Measurements from ENCODE around the gene RBMS1. TPM values are rescaled to one million over a fixed set of nuclear protein-coding genes. Genes with fewer than 3 reads are reported as not detected.
"Not testable (repeated sequence)": the region's sequence is repeated elsewhere in the genome, so short reads cannot be mapped to it uniquely, and the experiment has no call there.

RBMS1 gene
- total RNA-seq, 1 donor from 2014 or later: 73.7 TPM

DNA sequence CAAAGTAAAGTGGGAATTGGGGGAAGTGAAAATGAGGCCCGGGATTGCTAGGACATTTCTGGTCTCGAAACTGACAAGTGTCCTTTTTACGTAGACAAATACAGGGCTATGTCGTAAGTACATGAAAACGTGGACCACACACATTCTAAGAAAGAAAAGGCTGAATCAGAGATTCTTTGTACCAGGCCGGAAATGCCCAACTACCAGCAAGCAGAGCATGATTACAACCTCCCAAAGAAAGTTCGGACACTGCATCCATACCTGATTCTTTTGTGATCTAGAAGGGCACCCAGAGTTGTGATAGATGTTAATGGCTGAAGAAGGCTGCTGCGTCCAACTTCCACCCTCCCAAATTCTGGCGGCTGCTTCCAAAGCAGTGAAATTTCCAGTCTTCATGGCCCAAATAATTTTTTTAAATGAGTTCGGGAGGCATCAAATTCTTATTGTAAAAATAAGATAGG is 1.7 kb downstream of the RBMS1 start:
- H3K4me1 Mint-ChIP-seq (ENCODE audit: unreplicated experiment): peaks cover 25% of the 10 kb centered on the region
- TF ChIP-seq, protein P1, sequence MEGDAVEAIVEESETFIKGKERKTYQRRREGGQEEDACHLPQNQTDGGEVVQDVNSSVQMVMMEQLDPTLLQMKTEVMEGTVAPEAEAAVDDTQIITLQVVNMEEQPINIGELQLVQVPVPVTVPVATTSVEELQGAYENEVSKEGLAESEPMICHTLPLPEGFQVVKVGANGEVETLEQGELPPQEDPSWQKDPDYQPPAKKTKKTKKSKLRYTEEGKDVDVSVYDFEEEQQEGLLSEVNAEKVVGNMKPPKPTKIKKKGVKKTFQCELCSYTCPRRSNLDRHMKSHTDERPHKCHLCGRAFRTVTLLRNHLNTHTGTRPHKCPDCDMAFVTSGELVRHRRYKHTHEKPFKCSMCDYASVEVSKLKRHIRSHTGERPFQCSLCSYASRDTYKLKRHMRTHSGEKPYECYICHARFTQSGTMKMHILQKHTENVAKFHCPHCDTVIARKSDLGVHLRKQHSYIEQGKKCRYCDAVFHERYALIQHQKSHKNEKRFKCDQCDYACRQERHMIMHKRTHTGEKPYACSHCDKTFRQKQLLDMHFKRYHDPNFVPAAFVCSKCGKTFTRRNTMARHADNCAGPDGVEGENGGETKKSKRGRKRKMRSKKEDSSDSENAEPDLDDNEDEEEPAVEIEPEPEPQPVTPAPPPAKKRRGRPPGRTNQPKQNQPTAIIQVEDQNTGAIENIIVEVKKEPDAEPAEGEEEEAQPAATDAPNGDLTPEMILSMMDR (conservative IDR thresholded peaks at IDR 0.05): no peak
- no peaks in the 10 kb centered on the region for H3K27me3 Mint-ChIP-seq
- H3K4me3 Mint-ChIP-seq: peak overlapping the region; percentile 92
- H3K27ac Mint-ChIP-seq: peak overlapping the region; percentile 88
- no peak for DNase-seq (ENCODE audit: extremely low spot score, unreplicated experiment)
- H3K36me3 Mint-ChIP-seq: peaks cover 3% of the 10 kb centered on the region
- H3K9me3 Mint-ChIP-seq: no peaks in the 10 kb centered on the region

DNA sequence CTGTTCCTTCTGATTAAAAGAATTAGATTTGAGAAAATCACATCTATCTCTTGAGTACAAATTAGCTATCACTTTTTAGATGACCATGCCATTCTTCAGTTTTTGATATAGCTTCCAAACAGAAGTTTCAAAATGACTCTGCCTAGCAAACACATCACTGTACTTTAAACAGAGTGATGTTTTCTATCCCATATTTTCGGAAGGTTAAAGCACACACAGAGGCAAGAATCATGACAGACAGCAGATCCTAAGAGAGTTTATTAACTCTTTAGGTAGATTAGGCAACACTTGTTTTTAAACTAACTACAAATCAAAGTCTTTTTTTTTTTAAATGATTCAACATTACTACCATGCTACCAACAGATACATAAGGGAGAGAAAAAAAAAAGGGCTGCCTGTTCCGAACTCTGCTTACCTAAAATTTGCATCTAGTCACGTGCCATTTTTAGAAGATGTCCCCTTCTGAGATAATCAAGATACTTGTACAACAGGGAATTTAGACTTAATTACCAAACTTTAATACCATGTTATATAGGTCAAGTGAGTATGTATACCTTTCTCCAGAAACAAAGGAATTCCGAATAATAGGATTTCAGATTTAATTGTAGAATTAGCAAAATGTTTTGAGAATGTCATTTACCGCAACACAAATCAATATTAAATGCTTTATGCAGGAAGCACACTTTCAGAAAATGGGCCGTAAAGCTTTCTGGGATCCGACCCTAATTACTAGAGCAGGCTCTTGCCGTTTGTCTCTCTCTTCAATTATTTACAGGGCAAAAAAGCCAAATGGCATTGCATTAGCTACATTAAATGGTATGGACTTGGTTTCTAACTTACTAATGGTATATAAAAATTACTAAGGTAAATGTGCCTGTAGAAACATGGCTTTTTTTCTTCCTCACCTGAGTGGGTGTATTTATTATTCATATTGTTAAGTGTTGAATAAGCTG is 2.6 kb downstream of the RBMS1 start:
- H3K4me3 Mint-ChIP-seq: peak overlapping the region; percentile 92
- H3K27me3 Mint-ChIP-seq: no peaks in the 10 kb centered on the region
- no peak for DNase-seq (ENCODE audit: extremely low spot score, unreplicated experiment)
- no peaks in the 10 kb centered on the region for H3K9me3 Mint-ChIP-seq
- TF ChIP-seq, protein P1 (conservative IDR thresholded peaks at IDR 0.05): no peak
- peaks cover 3% of the 10 kb centered on the region for H3K36me3 Mint-ChIP-seq
- peaks cover 25% of the 10 kb centered on the region for H3K4me1 Mint-ChIP-seq (ENCODE audit: unreplicated experiment)
- peak overlapping the region; percentile 88 for H3K27ac Mint-ChIP-seq

DNA sequence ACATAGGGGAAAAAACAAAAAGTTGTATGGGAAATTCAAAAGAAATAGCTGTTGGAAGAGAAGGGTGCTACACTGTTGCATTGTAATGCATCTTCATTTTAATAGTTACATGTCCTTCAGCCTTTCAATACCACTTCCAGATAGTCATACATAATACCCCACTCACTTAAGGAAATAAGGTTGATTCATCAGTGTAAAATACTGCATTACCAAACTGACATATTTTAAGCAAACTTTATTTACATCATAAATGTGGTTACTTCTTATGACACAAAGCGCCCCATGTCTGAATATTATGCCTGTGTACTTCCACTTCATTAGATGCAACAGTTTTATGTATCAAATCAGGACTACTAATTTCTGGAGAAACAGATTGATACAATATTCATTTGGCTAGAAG is 4.5 kb downstream of the RBMS1 start:
- Mint-ChIP-seq H3K4me3 (no peak overlapping the region), H3K27me3 (no peaks in the 10 kb centered on the region), H3K27ac (no peak overlapping the region), H3K4me1 (ENCODE audit: unreplicated experiment) (peaks cover 25% of the 10 kb centered on the region), H3K36me3 (peaks cover 3% of the 10 kb centered on the region), H3K9me3 (no peaks in the 10 kb centered on the region)
- TF ChIP-seq, protein P1 (conservative IDR thresholded peaks at IDR 0.05): no peak
- no peak for DNase-seq (ENCODE audit: extremely low spot score, unreplicated experiment)

DNA sequence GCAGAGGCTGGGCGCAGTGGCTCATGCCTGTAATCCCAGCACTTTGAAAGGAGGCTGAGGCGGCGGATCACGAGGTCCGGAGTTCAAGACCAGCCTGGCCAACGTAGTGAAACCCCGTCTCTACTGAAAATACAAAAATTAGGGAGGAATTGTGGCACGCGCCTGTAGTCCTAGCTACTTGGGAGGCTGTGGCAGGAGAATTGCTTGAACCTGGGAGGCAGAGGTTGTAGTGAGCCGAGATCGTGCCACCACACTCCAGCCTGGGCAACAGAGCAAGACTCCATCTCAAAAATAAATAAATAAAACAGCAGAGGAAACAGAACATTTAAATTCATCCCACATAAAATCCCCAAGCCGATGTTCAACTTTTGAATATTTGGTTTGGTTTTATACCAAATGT is 5.3 kb downstream of the RBMS1 start:
- peaks cover 29% of the 10 kb centered on the region for H3K4me1 Mint-ChIP-seq (ENCODE audit: unreplicated experiment)

DNA sequence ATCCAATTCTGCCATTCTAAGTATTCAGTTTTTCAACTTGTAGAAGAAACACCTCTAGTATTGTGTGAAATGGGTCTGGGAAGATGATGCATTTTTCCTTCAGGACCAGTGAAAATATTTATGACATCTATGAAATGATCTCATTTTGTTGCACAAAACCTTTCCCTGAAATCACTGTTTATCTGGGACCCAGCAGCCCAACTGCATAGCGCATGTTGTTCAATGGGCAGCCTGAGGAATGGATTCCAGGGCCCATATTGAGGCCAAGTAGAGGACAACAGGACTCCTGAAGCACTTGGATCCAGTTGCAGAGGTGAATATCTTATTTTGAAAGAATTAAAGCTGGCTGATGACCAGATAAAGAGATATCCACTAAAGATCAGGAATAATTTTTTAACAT is 7.3 kb downstream of the RBMS1 start:
- Mint-ChIP-seq H3K9me3 (no peaks in the 10 kb centered on the region), H3K4me1 (ENCODE audit: unreplicated experiment) (peaks cover 26% of the 10 kb centered on the region), H3K36me3 (peaks cover 7% of the 10 kb centered on the region), H3K4me3 (no peak overlapping the region), H3K27me3 (no peaks in the 10 kb centered on the region), H3K27ac (no peak overlapping the region)
- TF ChIP-seq, protein P1 (conservative IDR thresholded peaks at IDR 0.05): no peak
- no peak for DNase-seq (ENCODE audit: extremely low spot score, unreplicated experiment)

More for the DNA sequence above, 5.3 kb downstream of the RBMS1 start:
- H3K27ac Mint-ChIP-seq; H3K9me3 Mint-ChIP-seq; DNase-seq (ENCODE audit: extremely low spot score, unreplicated experiment); H3K36me3 Mint-ChIP-seq; H3K27me3 Mint-ChIP-seq; H3K4me3 Mint-ChIP-seq: not testable (repeated sequence)

DNA sequence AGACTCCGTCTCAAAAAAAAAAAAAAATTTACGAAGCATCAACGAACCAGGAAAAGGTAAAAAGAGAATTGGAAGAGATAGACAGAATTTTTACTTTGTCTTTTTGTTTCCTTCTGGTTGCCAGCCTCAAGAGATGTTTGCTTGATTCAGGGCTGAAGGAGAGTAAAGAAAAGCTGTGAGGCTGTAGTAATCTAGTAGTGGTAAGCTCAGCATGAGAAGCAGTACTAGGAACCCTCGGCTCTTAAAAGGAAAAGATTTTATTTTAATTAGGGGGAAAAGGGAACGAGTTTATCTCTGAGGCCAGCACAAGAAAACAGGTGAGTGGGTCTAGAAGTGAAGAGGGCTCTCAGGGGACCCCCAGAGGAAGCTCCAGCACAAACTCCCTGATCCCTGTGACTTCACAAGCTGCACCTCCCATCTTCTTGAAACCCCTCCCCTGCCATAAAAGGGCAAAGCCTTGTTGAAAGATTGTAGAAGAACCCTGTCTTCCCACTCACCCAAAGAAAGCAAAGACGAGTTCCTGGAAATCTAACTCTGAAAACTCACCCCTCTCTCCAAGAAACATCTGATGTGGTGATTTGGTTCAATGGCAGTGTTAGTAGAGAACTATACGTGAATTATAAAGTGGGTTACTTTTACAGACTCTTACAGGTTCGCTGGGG is 8.6 kb downstream of the RBMS1 start:
- Mint-ChIP-seq H3K36me3 (peaks cover 7% of the 10 kb centered on the region), H3K4me1 (ENCODE audit: unreplicated experiment) (peaks cover 16% of the 10 kb centered on the region), H3K27me3 (no peaks in the 10 kb centered on the region), H3K27ac (no peak overlapping the region), H3K9me3 (no peaks in the 10 kb centered on the region), H3K4me3 (no peak overlapping the region)
- TF ChIP-seq, protein P1 (conservative IDR thresholded peaks at IDR 0.05): no peak
- DNase-seq (ENCODE audit: extremely low spot score, unreplicated experiment): no peak

All from type B pancreatic cell (in vitro differentiated cells).